Measurements from ENCODE around the gene ABCA2. TPM values are rescaled to one million over a fixed set of nuclear protein-coding genes. Genes with fewer than 3 reads are reported as not detected.
A peak's percentile ranks its signal among the peaks of the same experiment; 100 is the strongest.

The ABCA2 gene
- total RNA-seq, 1 donor from 2014 or later, result 25.0 TPM

DNA sequence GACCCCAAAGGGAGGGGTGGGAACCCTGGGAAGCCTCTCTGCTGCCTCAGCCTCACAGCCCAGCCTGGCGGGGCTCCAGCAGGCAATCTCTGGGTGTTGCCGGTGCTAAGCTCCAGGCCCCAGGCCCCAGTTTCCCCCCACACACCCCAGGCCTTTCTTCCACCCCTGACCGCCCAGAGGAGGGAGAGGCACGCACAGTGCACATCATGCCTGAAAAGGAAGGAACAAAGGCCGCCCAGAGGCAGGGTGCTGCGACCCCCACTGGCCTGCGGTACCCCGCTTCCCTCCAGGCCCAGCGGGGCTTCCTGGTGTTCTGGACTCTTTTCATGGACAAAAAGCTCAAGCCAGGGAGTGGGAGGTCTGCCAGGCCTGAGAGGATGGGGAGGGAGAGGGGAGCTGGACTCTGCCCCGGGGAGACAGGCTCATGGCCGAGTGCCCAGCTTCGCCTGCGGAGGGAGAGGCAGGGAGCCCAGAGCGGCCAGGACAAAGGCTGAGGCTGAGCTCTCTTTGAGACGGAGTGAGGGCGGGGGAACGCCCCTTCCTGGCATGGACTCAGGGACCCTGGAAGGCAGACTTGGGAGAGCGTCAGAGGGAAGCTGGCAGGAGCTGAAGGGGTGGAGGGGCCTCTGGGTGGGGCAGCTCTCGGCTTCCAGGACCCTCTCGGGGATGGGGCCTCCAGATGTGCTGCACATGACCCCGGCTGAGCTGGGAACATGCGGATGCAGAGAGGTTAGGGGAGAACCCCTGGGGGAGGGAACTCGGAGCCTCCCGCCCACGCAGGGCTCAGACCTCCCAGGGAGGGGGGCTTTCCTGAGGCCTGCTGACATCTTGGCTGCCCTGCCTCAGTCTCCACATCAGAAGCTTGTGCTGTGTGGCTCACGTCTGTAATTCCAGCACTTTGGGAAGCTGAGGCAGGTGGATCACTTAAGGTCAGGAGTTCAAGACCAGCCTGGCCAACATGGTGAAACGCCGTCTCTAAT lies 27.6 kb upstream of the ABCA2 start:
- no peaks in the 10 kb centered on the region for H3K9me3 Mint-ChIP-seq
- no peak for DNase-seq
- no peak overlapping the region for H3K4me3 Mint-ChIP-seq
- H3K4me1 Mint-ChIP-seq, result no peaks in the 10 kb centered on the region
- intact Hi-C loops (cut with micrococcal nuclease), result no loop called here
- peaks cover 13% of the 10 kb centered on the region for H3K27me3 Mint-ChIP-seq
- no peak overlapping the region for H3K27ac Mint-ChIP-seq
- no peaks in the 10 kb centered on the region for H3K36me3 Mint-ChIP-seq (ENCODE audit: low read depth)

DNA sequence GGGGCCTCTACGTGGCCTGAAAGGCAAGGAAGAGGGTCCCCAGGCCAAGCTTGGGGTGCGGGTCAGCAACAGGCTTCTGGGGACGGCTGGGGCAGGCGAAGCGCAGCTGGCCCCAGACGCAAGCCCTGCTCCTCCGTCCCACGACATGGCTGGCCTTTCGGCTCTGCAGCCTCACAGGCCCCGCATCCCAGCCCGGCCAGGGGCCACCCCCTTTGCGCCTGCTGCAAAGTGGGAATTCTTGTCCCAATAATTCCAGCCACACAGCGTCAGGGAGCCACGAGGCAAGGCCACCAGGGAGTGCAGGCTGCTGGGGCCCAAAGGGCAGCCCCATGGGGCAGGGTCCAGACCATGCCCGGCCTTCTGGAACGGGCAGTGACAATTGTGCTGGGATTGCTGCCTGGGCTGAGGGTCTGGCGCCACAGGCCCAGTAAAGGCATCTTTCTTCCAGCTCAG lies 26.9 kb upstream of the ABCA2 start:
- intact Hi-C loops (cut with micrococcal nuclease), result no loop called here
- H3K27me3 Mint-ChIP-seq, result peaks cover 19% of the 10 kb centered on the region
- no peak for DNase-seq

DNA sequence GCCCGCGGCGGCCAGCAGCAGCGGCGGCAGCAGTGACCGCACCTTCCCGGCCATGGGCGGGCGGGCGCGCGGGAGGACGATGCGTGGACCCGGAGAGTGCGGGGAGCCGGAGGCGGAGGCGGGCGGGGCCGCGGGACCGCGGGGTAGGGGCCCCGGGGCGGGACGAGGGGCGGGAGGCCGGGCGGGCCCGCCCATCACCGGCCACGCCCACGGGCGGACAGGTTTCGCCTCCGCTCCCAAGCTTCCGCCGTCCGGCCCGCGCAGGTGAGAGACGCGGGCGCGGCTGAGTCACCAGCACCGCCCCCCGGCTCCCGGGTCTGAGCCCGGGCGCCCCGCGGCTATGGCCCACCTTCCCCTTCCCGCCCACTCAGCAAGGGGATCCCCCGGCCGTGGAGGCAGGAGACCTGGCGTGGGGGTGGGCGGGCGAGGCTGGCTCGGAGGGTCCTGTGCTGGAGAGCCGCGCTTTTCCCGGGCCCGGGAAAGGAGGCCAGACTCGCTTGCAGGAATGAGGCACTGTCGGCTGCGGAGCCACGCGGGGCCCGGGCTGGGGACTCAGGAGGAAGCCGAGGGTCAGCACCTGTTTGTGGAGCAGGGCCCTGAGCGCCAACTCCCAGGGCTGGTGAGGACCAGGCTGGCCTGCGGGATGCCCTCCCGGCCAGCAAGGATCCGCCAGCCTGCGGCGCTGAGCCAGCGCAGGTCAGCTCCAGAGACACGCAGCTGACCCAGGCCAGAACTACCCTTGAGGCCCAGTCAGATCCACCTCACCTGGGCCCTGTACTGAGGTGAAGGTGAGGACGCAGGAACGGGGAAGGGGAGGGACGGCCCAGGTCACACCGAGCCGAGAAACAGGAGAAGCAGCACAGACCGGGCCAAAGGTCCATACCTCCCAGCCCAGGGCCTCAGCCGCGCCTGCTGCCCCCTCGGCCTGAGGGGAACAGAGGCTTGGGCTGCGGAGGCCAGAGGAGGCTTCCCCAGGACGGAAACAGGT lies 26.2 kb upstream of the ABCA2 start, which contains the start of gene ENTPD2:
Gene ENTPD2 (minus strand): TSS at position 118 of the 988 bp plus-strand sequence. CDS start 64 bp downstream, at position 54.
- no peak within 1 kb of the TSS for H3K27ac Mint-ChIP-seq
- intact Hi-C loops (cut with micrococcal nuclease), result no loop called here
- DNase-seq, result peak; percentile 84
- no peaks in the 10 kb centered on the region for H3K36me3 Mint-ChIP-seq (ENCODE audit: low read depth)
- no peaks in the 10 kb centered on the region for H3K9me3 Mint-ChIP-seq
- H3K27me3 Mint-ChIP-seq, result peaks cover 25% of the 10 kb centered on the region
- H3K4me3 Mint-ChIP-seq, result no peak within 1 kb of the TSS
- H3K4me1 Mint-ChIP-seq, result peaks cover 1% of the 10 kb centered on the region

More for the DNA sequence above, 26.9 kb upstream of the ABCA2 start:
- H3K27ac Mint-ChIP-seq, result no peak overlapping the region
- H3K9me3 Mint-ChIP-seq, result no peaks in the 10 kb centered on the region
- no peaks in the 10 kb centered on the region for H3K4me1 Mint-ChIP-seq
- H3K4me3 Mint-ChIP-seq, result no peak overlapping the region
- no peaks in the 10 kb centered on the region for H3K36me3 Mint-ChIP-seq (ENCODE audit: low read depth)

DNA sequence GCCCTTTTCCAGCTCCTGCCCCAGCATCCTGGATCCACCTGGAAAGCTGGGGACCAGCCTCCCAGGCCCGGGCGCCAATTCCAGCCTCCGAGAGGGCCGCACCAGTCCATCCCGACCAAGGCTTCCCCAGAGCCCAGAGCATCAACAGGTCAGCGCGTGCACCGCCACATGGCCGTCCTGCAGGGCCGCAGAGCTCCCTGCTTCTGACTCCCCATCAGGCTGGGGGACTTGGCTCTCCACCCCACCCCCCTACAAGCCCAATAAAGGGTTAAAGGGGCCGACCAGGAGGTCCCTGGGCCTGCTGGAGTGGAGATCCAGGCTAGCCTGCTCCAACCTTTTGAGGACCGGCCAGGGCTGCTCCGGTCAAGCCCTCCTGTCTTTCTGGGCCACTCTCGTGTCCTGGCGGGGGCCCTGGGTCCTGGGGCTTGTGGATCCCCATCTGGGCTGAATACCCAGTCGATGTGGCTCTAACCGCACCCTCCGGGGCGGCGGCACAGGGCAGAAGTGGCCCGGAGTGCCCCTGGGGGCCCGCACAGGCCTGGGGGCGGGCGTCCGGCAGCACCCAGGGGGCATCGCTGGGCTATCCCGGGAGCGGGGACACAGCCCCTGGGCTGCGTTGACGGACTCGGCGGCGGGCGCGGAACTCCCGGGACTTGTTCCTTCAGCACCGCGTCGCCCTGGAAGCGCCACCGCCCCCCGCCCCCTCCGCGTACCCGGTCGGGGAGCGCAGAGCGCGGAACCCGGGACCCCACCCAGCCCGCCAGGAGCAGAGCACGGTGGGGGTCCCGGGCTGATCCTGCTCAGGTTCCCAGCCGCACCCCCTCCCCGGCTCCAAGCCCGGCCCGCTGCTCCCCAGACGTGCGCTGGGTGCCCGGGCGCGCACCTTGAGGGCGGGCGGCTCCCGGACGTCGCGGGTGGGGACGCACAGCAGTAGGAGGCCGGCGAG lies 25.2 kb upstream of the ABCA2 start:
- Mint-ChIP-seq H3K27ac (no peak overlapping the region), H3K4me1 (peaks cover 1% of the 10 kb centered on the region), H3K27me3 (peaks cover 25% of the 10 kb centered on the region), H3K36me3 (ENCODE audit: low read depth) (no peaks in the 10 kb centered on the region), H3K4me3 (no peak overlapping the region), H3K9me3 (no peaks in the 10 kb centered on the region)
- intact Hi-C loops (cut with micrococcal nuclease), result no loop called here
- no peak for DNase-seq

DNA sequence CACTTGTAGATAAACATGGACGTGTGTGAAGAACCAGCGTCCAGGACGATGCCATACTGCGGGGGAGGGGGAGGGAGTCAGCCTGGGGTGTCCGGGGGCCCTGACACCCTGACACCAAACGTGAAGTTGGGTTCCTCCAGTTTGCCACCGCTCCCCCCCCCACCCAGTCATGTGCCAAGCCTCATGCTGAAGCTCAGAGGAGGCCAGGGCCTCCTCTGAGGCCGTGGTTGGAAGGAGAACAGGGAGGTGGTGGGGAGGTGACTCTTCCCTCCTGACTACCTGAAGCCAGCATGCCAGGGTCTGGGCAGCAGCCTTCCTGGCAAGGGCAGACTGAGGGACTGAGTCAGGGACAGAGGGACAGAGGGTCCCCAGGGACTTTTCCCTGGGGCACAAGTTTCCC lies 24.3 kb upstream of the ABCA2 start:
- Mint-ChIP-seq H3K9me3 (no peaks in the 10 kb centered on the region), H3K27me3 (peaks cover 34% of the 10 kb centered on the region), H3K27ac (no peak overlapping the region), H3K4me1 (peaks cover 1% of the 10 kb centered on the region), H3K36me3 (ENCODE audit: low read depth) (no peaks in the 10 kb centered on the region), H3K4me3 (no peak overlapping the region)
- no peak for DNase-seq
- intact Hi-C loops (cut with micrococcal nuclease), result no loop called here

DNA sequence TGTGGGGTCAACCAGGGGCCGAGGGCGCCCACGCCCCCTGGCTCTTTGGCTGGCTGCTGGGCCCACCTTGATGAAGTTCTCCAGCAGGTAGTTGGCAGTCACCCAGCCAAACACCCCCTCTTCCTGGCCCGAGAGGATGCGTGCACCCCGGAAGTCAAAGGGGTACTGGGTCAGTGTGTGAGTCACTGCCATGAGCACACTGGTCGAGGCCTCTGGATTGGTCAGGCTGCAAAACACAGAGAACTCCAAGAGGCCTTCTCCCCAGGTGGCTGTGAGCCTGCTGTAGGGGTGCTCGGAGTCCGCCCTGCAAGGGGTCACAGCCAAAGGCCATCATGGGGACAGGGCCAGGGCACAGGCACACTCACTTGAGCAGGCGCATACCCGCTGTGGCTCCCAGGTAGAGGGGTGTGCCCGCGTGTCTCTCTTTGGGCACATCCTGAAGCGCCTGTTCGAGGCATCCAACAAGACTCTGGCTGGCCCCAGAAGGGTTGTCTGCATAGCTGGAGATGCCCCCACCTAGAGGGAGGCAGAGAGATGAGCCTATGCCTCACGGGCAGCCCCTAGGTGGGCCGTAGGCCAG lies 23.2 kb upstream of the ABCA2 start:
- DNase-seq, result no peak
- Mint-ChIP-seq H3K4me3 (no peak overlapping the region), H3K36me3 (ENCODE audit: low read depth) (no peaks in the 10 kb centered on the region), H3K27ac (no peak overlapping the region), H3K4me1 (peaks cover 1% of the 10 kb centered on the region), H3K9me3 (no peaks in the 10 kb centered on the region), H3K27me3 (peaks cover 34% of the 10 kb centered on the region)
- intact Hi-C loops (cut with micrococcal nuclease), result no loop called here

DNA sequence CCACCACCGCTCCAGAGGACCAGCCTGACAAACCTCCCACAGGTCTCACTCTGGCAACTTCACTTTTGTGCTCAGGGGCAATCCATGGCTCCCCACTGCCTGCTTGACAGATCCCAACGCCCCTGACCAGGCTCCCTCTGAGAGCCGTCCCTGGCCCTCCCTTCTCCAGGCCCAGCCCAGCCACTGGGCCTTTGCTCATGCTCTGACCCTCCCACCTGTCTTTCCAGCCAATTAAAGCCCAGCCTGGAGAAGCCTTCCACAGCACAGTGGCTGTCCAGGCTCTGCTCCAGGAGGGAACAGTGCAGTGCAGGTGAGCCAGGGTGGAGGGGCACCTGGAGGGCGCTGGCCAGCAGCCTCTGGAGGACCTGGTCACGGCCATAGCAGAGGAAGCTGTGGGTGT lies 22.5 kb upstream of the ABCA2 start:
- H3K27me3 Mint-ChIP-seq, result peaks cover 34% of the 10 kb centered on the region
- peaks cover 1% of the 10 kb centered on the region for H3K4me1 Mint-ChIP-seq
- H3K36me3 Mint-ChIP-seq (ENCODE audit: low read depth), result no peaks in the 10 kb centered on the region
- no peak overlapping the region for H3K4me3 Mint-ChIP-seq
- no peaks in the 10 kb centered on the region for H3K9me3 Mint-ChIP-seq
- no peak for DNase-seq
- intact Hi-C loops (cut with micrococcal nuclease), result no loop called here
- no peak overlapping the region for H3K27ac Mint-ChIP-seq

DNA sequence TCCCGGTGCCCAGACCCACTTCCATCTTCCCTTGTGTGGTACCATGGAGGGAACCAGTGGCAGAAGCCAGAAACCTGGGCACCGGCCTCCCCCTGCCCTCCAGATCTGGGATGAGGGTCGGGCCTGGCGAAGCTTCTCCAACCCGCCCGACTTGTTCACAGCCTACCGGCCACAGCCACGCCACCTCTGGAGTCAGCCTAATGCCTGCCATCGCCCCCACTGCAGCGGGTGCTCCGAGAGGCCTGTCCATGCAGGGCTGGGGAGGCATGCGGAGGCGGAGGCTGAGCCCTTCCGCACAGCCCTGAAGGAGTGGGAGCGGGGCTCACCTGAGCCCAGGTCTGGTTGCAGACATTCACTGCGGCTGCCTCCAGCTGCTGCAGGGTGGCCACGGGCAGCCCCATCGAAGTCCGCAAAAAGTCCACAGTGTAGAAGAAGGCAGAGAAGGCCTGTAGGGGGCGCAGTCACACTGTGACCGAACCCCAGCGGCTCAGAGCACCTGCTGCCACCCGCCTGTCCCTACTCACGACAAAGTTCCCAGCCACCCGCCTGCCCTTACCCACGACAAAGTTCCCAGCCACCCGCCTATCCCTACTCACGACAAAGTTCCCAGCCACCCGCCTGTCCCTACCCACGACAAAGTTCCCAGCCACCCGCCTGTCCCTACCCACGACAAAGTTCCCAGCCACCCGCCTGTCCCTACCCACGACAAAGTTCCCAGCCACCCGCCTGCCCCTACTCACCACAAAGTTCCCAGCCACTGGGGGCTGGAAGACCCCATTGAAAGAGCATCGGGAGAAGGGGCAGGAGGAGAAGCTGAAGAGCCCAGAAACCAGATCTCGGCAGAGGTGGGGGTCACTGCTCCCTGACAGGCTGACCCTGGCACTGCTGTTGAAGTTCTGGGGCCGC lies 21.8 kb upstream of the ABCA2 start:
- Mint-ChIP-seq H3K4me1 (peaks cover 5% of the 10 kb centered on the region), H3K27ac (peak overlapping the region; percentile 34), H3K27me3 (peaks cover 38% of the 10 kb centered on the region), H3K9me3 (no peaks in the 10 kb centered on the region), H3K4me3 (no peak overlapping the region), H3K36me3 (ENCODE audit: low read depth) (no peaks in the 10 kb centered on the region)
- intact Hi-C loops (cut with micrococcal nuclease), result loop anchor here (5.0 to 10.0 kb wide), 3 partner anchors 78 to 202 kb away; partner anchors contain the start of genes LRRC26, PHPT1 and TMEM210
- DNase-seq, result peak; percentile 88

DNA sequence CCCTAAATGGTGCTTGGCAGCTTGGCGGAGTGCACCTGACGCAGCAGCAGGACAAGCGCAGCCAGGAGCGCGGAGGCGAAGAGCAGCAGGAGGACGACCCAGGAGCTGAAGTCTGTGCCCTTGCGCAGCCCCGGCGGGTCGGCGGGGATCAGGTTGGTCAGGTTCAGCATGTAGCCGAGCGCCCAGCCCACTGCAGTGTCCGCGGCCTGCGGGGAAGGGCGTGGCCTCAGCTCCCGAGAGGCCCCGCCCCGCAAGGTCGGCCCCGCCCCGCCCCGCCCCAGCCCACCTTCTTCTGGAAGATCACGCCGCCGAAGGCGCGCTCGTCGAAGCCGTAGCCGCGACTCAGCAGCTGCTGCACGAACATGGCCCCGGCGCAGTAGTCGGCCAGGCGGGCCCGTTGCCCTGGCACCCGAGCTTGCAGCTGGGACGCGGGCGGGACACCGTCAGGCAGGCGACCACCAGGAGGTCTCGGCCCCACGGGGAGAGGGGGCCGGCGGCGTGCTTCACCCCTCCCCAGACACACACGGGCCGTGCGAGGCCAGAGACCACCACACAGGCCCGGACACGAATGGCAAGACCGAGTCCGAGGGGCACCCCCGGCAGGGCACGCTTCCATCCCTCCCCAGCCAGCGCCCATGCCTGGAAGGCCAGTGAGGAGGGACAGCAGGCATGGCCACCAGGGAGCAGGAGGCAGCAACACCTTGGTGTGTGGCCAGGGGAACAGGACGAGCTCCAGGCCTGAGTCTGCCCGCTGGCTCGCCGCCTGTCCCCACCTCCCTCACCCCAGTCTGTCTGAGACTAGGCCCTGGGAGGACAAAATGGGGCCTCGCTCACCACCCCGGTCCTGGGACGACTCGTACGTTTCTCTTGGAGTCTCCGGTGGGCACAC lies 20.9 kb upstream of the ABCA2 start:
- H3K27ac Mint-ChIP-seq, result no peak overlapping the region
- peaks cover 40% of the 10 kb centered on the region for H3K27me3 Mint-ChIP-seq
- H3K4me1 Mint-ChIP-seq, result peaks cover 7% of the 10 kb centered on the region
- no peaks in the 10 kb centered on the region for H3K9me3 Mint-ChIP-seq
- H3K4me3 Mint-ChIP-seq, result no peak overlapping the region
- H3K36me3 Mint-ChIP-seq (ENCODE audit: low read depth), result no peaks in the 10 kb centered on the region
- intact Hi-C loops (cut with micrococcal nuclease), result loop anchor here (5.0 to 10.0 kb wide), 3 partner anchors 78 to 202 kb away; partner anchors contain the start of genes LRRC26, PHPT1 and TMEM210
- no peak for DNase-seq

DNA sequence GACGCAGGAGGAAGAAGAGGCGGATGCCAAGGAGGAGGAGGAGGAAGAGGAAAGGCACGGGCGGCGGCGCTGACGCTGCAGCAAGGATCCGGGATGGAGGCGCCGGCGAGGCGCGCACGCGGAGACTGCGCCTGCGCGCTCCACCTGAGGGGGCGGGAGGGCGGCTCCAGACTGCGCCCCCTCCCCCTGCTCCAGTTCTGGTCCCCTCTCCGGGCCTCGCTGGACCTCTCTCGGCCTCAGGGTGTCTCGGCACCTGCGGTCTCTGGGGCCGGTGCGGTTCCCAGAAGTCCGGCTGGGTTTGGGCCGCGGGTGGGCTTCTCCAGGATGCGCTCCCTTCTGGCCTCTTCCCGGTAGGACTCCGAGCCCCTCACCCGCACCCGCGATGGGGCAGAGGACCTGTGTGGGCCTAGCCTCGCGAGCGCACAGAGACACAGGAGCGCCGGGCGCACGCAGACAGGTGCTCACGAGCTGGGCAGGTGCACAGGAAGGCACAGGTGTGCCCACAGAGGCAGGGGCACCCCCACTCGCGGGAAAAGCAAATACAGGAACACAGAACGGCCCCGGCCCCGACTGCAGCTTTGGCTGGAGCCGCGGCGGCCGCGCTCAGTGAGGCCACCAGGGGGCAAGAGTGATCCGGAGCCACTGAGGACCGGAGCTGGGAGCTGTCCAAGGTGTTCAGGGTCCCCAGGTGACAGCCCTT lies 18.2 kb upstream of the ABCA2 start, which contains the start of gene NPDC1:
Gene NPDC1 (minus strand): TSS at position 90 of the 700 bp plus-strand sequence. CDS start 188 bp downstream, outside the sequence.
- DNase-seq, result peak; percentile 95
- intact Hi-C loops (cut with micrococcal nuclease), result loop anchor here (1.0 to 10.0 kb wide), 4 partner anchors 21 to 199 kb away; partner anchors contain the start of genes LRRC26, PHPT1 and TMEM210
- Mint-ChIP-seq H3K4me3 (peak within 1 kb of the TSS; percentile 78), H3K4me1 (peaks cover 7% of the 10 kb centered on the region), H3K36me3 (ENCODE audit: low read depth) (no peaks in the 10 kb centered on the region), H3K27me3 (peaks cover 31% of the 10 kb centered on the region), H3K27ac (peak within 1 kb of the TSS; percentile 15), H3K9me3 (no peaks in the 10 kb centered on the region)

Measured in activated CD4-positive, alpha-beta T cell treated with anti-CD3 and anti-CD28 coated beads, Interleukin-2, amount 10 ng/mL, durations not matched to agents 24 days and 14 days (primary cell).